Activated gamma-delta T cell (primary cell): Measurements from ENCODE around the gene ASB8.

Experiments used
- DNase-seq: peaks from one replicate; lab custom pipeline; 2025; lab: John Stamatoyannopoulos, UW

The ASB8 gene

DNA sequence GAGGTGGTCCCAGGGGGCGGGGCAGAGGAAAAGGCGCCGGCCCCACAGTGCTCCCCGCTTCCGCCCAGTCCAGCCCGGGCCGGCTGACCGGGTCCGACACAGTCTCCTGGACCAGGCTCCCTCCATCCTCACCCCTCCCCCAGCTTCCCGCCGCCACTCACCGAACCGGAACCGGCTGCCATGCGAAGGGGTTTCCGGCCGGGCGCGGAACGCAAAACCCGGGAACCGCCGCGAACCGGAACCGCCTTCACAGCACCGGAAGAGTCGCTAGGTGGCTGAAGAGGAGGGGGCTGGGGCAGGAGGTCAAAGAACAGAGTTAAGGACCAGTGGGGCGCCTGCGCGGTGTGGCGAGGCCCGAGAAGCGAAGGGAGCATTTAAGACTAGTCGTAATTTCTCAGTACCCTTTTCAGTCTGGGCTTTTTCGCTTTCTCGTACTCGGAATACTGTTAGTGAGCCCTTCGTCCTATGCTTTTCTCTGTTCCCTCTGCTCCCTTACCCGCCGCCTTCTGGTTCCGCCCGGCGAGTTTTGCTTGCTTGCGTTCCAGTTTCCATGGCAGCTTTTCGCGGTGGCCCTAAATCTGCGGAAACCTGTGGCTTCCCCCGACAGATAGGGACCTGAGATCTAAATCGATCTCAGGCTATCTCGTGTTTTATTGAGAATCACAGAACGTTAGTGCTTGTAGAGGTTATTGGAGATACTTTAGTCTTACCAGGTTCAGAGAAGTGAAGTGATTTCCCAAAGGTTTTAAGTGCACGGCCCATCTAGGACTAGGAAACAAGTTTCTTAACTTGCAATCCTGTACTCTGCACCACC lies 51.2 kb downstream of the ASB8 start, which contains the start of gene SENP1:
Gene SENP1 (minus strand): TSS at position 213 of the 814 bp plus-strand sequence. CDS start 4,607 bp downstream, outside the sequence.
- peak; percentile 76 for DNase-seq

GRCh38 chr12:48105321-48105866 lies 51.9 kb downstream of the ASB8 start:
- DNase-seq, result peak; percentile 44

- DNase-seq, result no peak
Observed at GRCh38 chr12:48104531-48104930, 52.8 kb downstream of the ASB8 start.
